PC-3 (cell line): ENCODE data around the gene B3GAT1. TPM values are rescaled to one million over a fixed set of nuclear protein-coding genes. Genes with fewer than 3 reads are reported as not detected.

Experiments used
- ATAC-seq: fragments of 200-7000 bp; cut with Tn5 transposase; 2 replicates; pipeline ENCODE4 v1.9.1; 2020; ENCODE audit warnings: mild to moderate bottlenecking, moderate library complexity
- BruUV-seq: library from RNA; stranded (reverse); fragments of 400-500 nt; replicated peaks from 2 replicates; lab custom pipeline; 2021; lab: Mats Ljungman, UMichigan
- CTCF ChIA-PET: fragments of 300-600 bp; sonication (Branson Sonifier 250); formaldehyde crosslinking; loops from one replicate; lab custom pipeline; 2022; ENCODE audit warnings: antibody characterized with exemption; lab: Charles Lee
- POLR2A ChIA-PET: fragments of 300-600 bp; sonication (Branson Sonifier 250); formaldehyde crosslinking; loops from one replicate; lab custom pipeline; 2022; ENCODE audit warnings: antibody characterized with exemption; ENCODE audit not compliant: unreplicated experiment; lab: Charles Lee
- DNase-seq: peaks from one replicate; pipeline ENCODE4 v3.0.0-alpha.2; 2015
- H2AFZ ChIP-seq: fragments of 300-600 bp; sonication (generic); 2 replicates; pipeline ENCODE4 v1.6.0; 2016; ENCODE audit warnings: antibody characterized with exemption, low read length
- H3F3A ChIP-seq: fragments of 300-600 bp; sonication (generic); one replicate; pipeline ENCODE4 v1.6.0; 2017; ENCODE audit warnings: antibody characterized with exemption, low read length, control low read depth, mild to moderate bottlenecking; ENCODE audit not compliant: unreplicated experiment
- H3K27ac ChIP-seq: fragments of 300-600 bp; sonication (generic); 2 replicates; pipeline ENCODE4 v1.5.1; 2016; ENCODE audit warnings: mild to moderate bottlenecking, low read length
- H3K27me3 ChIP-seq: fragments of 300-600 bp; sonication (generic); 2 replicates; pipeline ENCODE4 v1.6.1; 2016; ENCODE audit warnings: low read length, mixed read lengths
- H3K36me3 ChIP-seq: fragments of 300-600 bp; sonication (generic); 2 replicates; pipeline ENCODE4 v1.6.1; 2016; ENCODE audit warnings: low read depth, mixed run types, low read length, mixed read lengths
- H3K4me1 ChIP-seq: fragments of 300-600 bp; sonication (generic); 2 replicates; pipeline ENCODE4 v1.5.1; 2016; ENCODE audit warnings: low read length; ENCODE audit not compliant: insufficient read depth
- H3K4me2 ChIP-seq: fragments of 300-600 bp; sonication (generic); 2 replicates; pipeline ENCODE4 v1.6.0; 2016; ENCODE audit warnings: low read length
- H3K4me3 ChIP-seq: fragments of 300-600 bp; sonication (generic); 2 replicates; pipeline ENCODE4 v1.5.1; 2016; ENCODE audit warnings: mild to moderate bottlenecking, low read length, mixed read lengths
- H3K79me2 ChIP-seq: fragments of 300-600 bp; sonication (generic); 2 replicates; pipeline ENCODE4 v1.6.1; 2017; ENCODE audit warnings: low read length, mixed read lengths
- H3K9ac ChIP-seq: fragments of 300-600 bp; sonication (generic); 2 replicates; pipeline ENCODE4 v1.6.0; 2016; ENCODE audit warnings: mild to moderate bottlenecking, low read length
- H3K9me2 ChIP-seq: fragments of 300-600 bp; sonication (generic); replicated peaks from 2 replicates; pipeline ENCODE4 v1.6.1; 2016; ENCODE audit warnings: mixed run types, low read length, mixed read lengths
- H3K9me3 ChIP-seq: fragments of 300-600 bp; sonication (generic); 2 replicates; pipeline ENCODE4 v1.6.1; 2016; ENCODE audit warnings: low read length, mixed read lengths
- H4K20me1 ChIP-seq: fragments of 300-600 bp; sonication (generic); 2 replicates; pipeline ENCODE4 v1.6.1; 2016; ENCODE audit warnings: low read length, mixed read lengths
- CTCF ChIP-seq: fragments of 300-600 bp; sonication (generic); conservative IDR thresholded peaks from 2 replicates; pipeline ENCODE4 v1.5.1; 2017; ENCODE audit warnings: antibody characterized with exemption, low read depth, mild to moderate bottlenecking, low read length
- EZH2 ChIP-seq: fragments of 300-600 bp; sonication (generic); IDR thresholded peaks from one replicate; pipeline ENCODE4 v1.6.1; 2017; ENCODE audit warnings: antibody characterized with exemption, mild to moderate bottlenecking, low read length; ENCODE audit not compliant: unreplicated experiment
- EZH2phosphoT487 ChIP-seq: fragments of 300-600 bp; sonication (generic); IDR thresholded peaks from 2 replicates; pipeline ENCODE4 v1.6.1; 2018; ENCODE audit warnings: mild to moderate bottlenecking, antibody characterized with exemption, low read length, borderline replicate concordance
- intact Hi-C: fragments of 100-400 bp; cut with micrococcal nuclease; formaldehyde crosslinking; loops from 2 replicates; pipeline ENCODE4 v1.9.0; 2023
- total RNA-seq: library from RNA; depleted of rRNA; stranded (reverse); fragments of >200 nt; gene quantifications from 2 replicates; pipeline ENCODE4 v1.2.3, GENCODE V29; 2014

The B3GAT1 gene
- total RNA-seq, 1 experiment from 2014 or later = not detected

- ChIA-PET CTCF (no interaction called here), POLR2A (no interaction called here)
- Histone ChIP-seq H2AFZ (no peak overlapping the region), H3K79me2 (no peaks in the 10 kb centered on the region), H4K20me1 (no peaks in the 10 kb centered on the region), H3K27me3 (peaks cover 8% of the 10 kb centered on the region), H3K4me3 (no peak overlapping the region), H3K9ac (no peak overlapping the region), H3F3A (no peaks in the 10 kb centered on the region), H3K27ac (no peak overlapping the region), H3K4me1 (no peaks in the 10 kb centered on the region), H3K4me2 (no peak overlapping the region), H3K36me3 (no peaks in the 10 kb centered on the region), H3K9me2 (no peaks in the 10 kb centered on the region), H3K9me3 (no peaks in the 10 kb centered on the region)
- intact Hi-C loops = no loop called here
- DNase-seq (no peak), ATAC-seq (no peak)
- no peak for TF ChIP-seq CTCF
- no TSS peak for BruUV-seq
Measured at GRCh38 chr11:134357545-134357839, 54.5 kb downstream of the B3GAT1 start.

- intact Hi-C loops = no loop called here
- ATAC-seq (no peak), DNase-seq (no peak)
- BruUV-seq = no TSS peak
- ChIA-PET POLR2A (no interaction called here), CTCF (no interaction called here)
- no peak for TF ChIP-seq EZH2
- TF ChIP-seq CTCF = no peak
- TF ChIP-seq EZH2phosphoT487 = no peak
- Histone ChIP-seq H3K4me1 (no peaks in the 10 kb centered on the region), H3K27ac (no peak overlapping the region), H3K4me3 (no peak overlapping the region), H3K9ac (no peak overlapping the region), H3K9me3 (no peaks in the 10 kb centered on the region), H3K9me2 (no peaks in the 10 kb centered on the region), H3K4me2 (no peak overlapping the region), H2AFZ (no peak overlapping the region), H3K79me2 (no peaks in the 10 kb centered on the region), H3F3A (no peaks in the 10 kb centered on the region), H3K36me3 (no peaks in the 10 kb centered on the region), H3K27me3 (peaks cover 10% of the 10 kb centered on the region), H4K20me1 (no peaks in the 10 kb centered on the region)
Measured at GRCh38 chr11:134356656-134357544, 55.1 kb downstream of the B3GAT1 start.

GRCh38 chr11:134355656-134356055 lies 56.4 kb downstream of the B3GAT1 start:
- no peaks in the 10 kb centered on the region for H3F3A ChIP-seq
- no peaks in the 10 kb centered on the region for H3K79me2 ChIP-seq
- no peak for DNase-seq
- H3K4me3 ChIP-seq = no peak overlapping the region
- no peak for ATAC-seq
- BruUV-seq = no TSS peak
- H3K4me2 ChIP-seq = no peak overlapping the region
- no peaks in the 10 kb centered on the region for H3K36me3 ChIP-seq
- no peaks in the 10 kb centered on the region for H3K9me3 ChIP-seq
- H3K27me3 ChIP-seq = peaks cover 20% of the 10 kb centered on the region
- H3K27ac ChIP-seq = no peak overlapping the region
- no peaks in the 10 kb centered on the region for H4K20me1 ChIP-seq
- no peaks in the 10 kb centered on the region for H3K9me2 ChIP-seq
- ChIA-PET POLR2A (interaction anchor here (0.7 kb wide), 1 partner anchor 13 kb away, joined by 3 read pairs; no protein-coding TSS in a partner anchor), CTCF (no interaction called here)
- H3K9ac ChIP-seq = no peak overlapping the region
- intact Hi-C loops = no loop called here
- TF ChIP-seq CTCF = no peak
- no peak for TF ChIP-seq EZH2phosphoT487
- TF ChIP-seq EZH2 = no peak
- no peak overlapping the region for H2AFZ ChIP-seq
- no peaks in the 10 kb centered on the region for H3K4me1 ChIP-seq
